Loucy (cell line): ENCODE data around the gene NSMCE1.

Source experiments
- H2AFZ ChIP-seq: fragments of 200-600 bp; sonication (generic); 2 replicates; pipeline ENCODE4 v1.6.0; 2016; ENCODE audit warnings: antibody characterized with exemption, mild to moderate bottlenecking, low read length, moderate library complexity
- H3F3A ChIP-seq: fragments of 200-600 bp; 2 replicates; pipeline ENCODE4 v1.6.0; 2016; ENCODE audit warnings: antibody characterized with exemption, low read depth, mild to moderate bottlenecking
- H3K27me3 ChIP-seq: fragments of 200-600 bp; sonication (generic); 2 replicates; pipeline ENCODE4 v1.6.1; 2014; ENCODE audit warnings: low read length, mild to moderate bottlenecking; ENCODE audit not compliant: insufficient read depth, poor library complexity, severe bottlenecking
- H3K36me3 ChIP-seq: fragments of 200-600 bp; sonication (generic); 2 replicates; pipeline ENCODE4 v1.6.1; 2016; ENCODE audit warnings: low read length; ENCODE audit not compliant: insufficient read depth
- H3K4me1 ChIP-seq: fragments of 200-600 bp; sonication (generic); 2 replicates; pipeline ENCODE4 v1.5.1; 2014; ENCODE audit warnings: low read length, mild to moderate bottlenecking; ENCODE audit not compliant: insufficient read depth, poor library complexity, severe bottlenecking
- H3K4me2 ChIP-seq: fragments of 200-600 bp; sonication (generic); 2 replicates; pipeline ENCODE4 v1.6.0; 2014; ENCODE audit warnings: antibody characterized with exemption, low read length, low read depth, mild to moderate bottlenecking; ENCODE audit not compliant: poor library complexity, severe bottlenecking
- H3K4me3 ChIP-seq: fragments of 200-600 bp; sonication (generic); 2 replicates; pipeline ENCODE4 v1.5.1; 2014; ENCODE audit warnings: low read length, mild to moderate bottlenecking, mixed read lengths; ENCODE audit not compliant: poor library complexity, severe bottlenecking
- H3K79me2 ChIP-seq: fragments of 200-600 bp; sonication (generic); 2 replicates; pipeline ENCODE4 v1.6.1; 2014; ENCODE audit warnings: low read length; ENCODE audit not compliant: insufficient read depth
- H3K9ac ChIP-seq: fragments of 200-600 bp; sonication (generic); 2 replicates; pipeline ENCODE4 v1.6.0; 2014; ENCODE audit warnings: mild to moderate bottlenecking, low read depth, low read length, moderate library complexity; ENCODE audit not compliant: poor library complexity, severe bottlenecking
- H3K9me2 ChIP-seq: fragments of 200-600 bp; sonication (generic); replicated peaks from 2 replicates; pipeline ENCODE4 v1.6.1; 2016; ENCODE audit warnings: low read depth, low read length, mixed read lengths
- H3K9me3 ChIP-seq: fragments of 200-600 bp; sonication (generic); 2 replicates; pipeline ENCODE4 v1.6.1; 2014; ENCODE audit warnings: mild to moderate bottlenecking, antibody characterized with exemption, low read length, low read depth; ENCODE audit not compliant: insufficient read depth
- H4K20me1 ChIP-seq: fragments of 200-600 bp; sonication (generic); 2 replicates; pipeline ENCODE4 v1.6.0; 2014; ENCODE audit warnings: antibody characterized with exemption, low read length, mild to moderate bottlenecking; ENCODE audit not compliant: insufficient read depth, poor library complexity, severe bottlenecking
- CTCF ChIP-seq: fragments of 200-600 bp; sonication (generic); conservative IDR thresholded peaks from 2 replicates; pipeline ENCODE4 v1.5.1; 2014; ENCODE audit warnings: mild to moderate bottlenecking, antibody characterized with exemption, low read length
- EZH2phosphoT487 ChIP-seq: fragments of 200-600 bp; IDR thresholded peaks from 2 replicates; pipeline ENCODE4 v1.6.1; 2018; ENCODE audit warnings: antibody characterized with exemption, mild to moderate bottlenecking, moderate library complexity, borderline replicate concordance

The NSMCE1 gene

GRCh38 chr16:27190316-27190871 is 78.2 kb downstream of the NSMCE1 start:
- Histone ChIP-seq H3K4me2 (no peak overlapping the region), H3K79me2 (no peaks in the 10 kb centered on the region), H3K9ac (no peak overlapping the region), H3K36me3 (no peaks in the 10 kb centered on the region), H4K20me1 (no peaks in the 10 kb centered on the region), H3K4me1 (no peaks in the 10 kb centered on the region), H3K9me2 (no peaks in the 10 kb centered on the region), H3K4me3 (no peak overlapping the region), H3F3A (no peaks in the 10 kb centered on the region), H2AFZ (no peak overlapping the region), H3K9me3 (no peaks in the 10 kb centered on the region), H3K27me3 (no peaks in the 10 kb centered on the region)
- TF ChIP-seq CTCF, result no peak
- no peak for TF ChIP-seq EZH2phosphoT487

GRCh38 chr16:27189335-27189972 is 79.1 kb downstream of the NSMCE1 start:
- Histone ChIP-seq H3K4me2 (no peak overlapping the region), H4K20me1 (no peaks in the 10 kb centered on the region), H3K9me3 (no peaks in the 10 kb centered on the region), H3K4me3 (no peak overlapping the region), H3F3A (no peaks in the 10 kb centered on the region), H3K27me3 (no peaks in the 10 kb centered on the region), H3K9ac (no peak overlapping the region), H2AFZ (no peak overlapping the region), H3K9me2 (no peaks in the 10 kb centered on the region), H3K79me2 (no peaks in the 10 kb centered on the region), H3K4me1 (no peaks in the 10 kb centered on the region), H3K36me3 (no peaks in the 10 kb centered on the region)
- no peak for TF ChIP-seq EZH2phosphoT487

GRCh38 chr16:27188633-27189032 is 79.9 kb downstream of the NSMCE1 start:
- Histone ChIP-seq H3K9me3 (no peaks in the 10 kb centered on the region), H3K27me3 (no peaks in the 10 kb centered on the region), H3K9ac (no peak overlapping the region), H2AFZ (no peak overlapping the region), H3K4me3 (no peak overlapping the region), H3K79me2 (no peaks in the 10 kb centered on the region), H4K20me1 (no peaks in the 10 kb centered on the region), H3K9me2 (no peaks in the 10 kb centered on the region), H3F3A (no peaks in the 10 kb centered on the region), H3K4me1 (no peaks in the 10 kb centered on the region), H3K4me2 (no peak overlapping the region), H3K36me3 (no peaks in the 10 kb centered on the region)
- no peak for TF ChIP-seq EZH2phosphoT487
- TF ChIP-seq CTCF, result no peak

DNA sequence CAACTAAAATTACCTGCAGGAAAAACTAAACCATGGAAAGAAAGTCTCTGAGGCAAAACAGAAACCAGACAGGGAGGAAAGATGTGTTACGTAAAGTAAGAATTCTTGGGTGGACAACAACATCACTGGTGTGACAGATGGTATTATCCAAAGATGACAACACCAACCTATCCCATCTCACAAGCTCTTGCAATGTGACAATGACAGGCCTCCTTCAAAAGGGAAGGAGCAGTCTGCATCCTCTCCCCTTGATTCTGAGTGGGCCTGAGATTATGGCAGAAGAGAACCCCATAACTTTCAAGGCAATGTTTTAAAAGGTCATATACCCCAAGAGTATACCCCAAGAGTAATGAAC is 82.8 kb downstream of the NSMCE1 start:
- TF ChIP-seq CTCF (no peak), EZH2phosphoT487 (no peak)
- Histone ChIP-seq H3K9me2 (no peaks in the 10 kb centered on the region), H4K20me1 (no peaks in the 10 kb centered on the region)

More for the DNA sequence above, 82.8 kb downstream of the NSMCE1 start:
- Histone ChIP-seq H3K4me2 (no peak overlapping the region), H3K36me3 (no peaks in the 10 kb centered on the region), H3K4me3 (no peak overlapping the region), H3K9me3 (no peaks in the 10 kb centered on the region), H2AFZ (no peak overlapping the region), H3K79me2 (no peaks in the 10 kb centered on the region), H3K9ac (no peak overlapping the region), H3K4me1 (peaks cover 3% of the 10 kb centered on the region), H3F3A (no peaks in the 10 kb centered on the region), H3K27me3 (no peaks in the 10 kb centered on the region)
